GF-D8 (cell line): ENCODE measurements around the gene PCDHA2.
"Not testable (repeated sequence)": the region's sequence is repeated elsewhere in the genome, so short reads cannot be mapped to it uniquely, and the experiment has no call there.

Experiments used
- DNase-seq: peaks from one replicate; lab custom pipeline; 2025; lab: John Stamatoyannopoulos, UW

PCDHA2 gene

DNA sequence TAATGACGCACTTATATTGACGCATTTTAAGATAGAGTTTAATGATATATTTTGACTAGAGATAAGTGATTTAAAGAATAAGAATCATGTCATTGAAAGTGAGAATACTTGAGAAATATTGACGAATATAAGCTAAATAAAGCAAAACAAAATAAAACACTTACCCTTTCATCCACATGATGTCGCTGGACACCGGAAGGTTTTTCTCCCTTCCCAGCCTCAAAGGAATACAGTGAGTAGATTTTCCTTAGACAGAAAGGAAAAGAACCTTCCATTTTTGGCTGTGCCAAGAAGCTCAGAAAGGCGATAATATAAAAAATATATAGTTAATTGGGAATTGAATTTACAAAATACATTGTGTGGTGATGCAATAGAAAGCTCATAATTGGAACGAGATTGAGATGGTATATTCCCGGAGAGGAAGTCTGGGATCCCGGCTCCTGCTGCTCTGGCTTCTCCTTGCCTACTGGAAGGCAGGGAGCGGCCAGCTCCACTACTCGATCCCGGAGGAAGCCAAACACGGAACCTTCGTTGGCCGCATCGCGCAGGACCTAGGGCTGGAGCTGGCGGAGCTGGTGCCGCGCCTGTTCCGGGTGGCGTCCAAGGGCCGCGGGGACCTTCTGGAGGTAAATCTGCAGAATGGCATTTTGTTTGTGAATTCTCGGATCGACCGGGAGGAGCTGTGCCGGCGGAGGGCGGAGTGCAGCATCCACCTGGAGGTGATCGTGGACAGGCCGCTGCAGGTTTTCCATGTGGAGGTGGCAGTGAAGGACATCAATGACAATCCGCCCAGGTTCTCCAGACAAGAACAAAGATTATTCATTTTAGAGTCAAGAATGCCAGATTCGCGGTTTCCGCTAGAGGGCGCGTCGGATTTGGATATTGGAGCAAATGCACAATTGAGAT lies 27.0 kb downstream of the PCDHA2 start, which contains the start of gene PCDHA5:
TSS of gene PCDHA5 (plus strand) at position 239 of the 906 bp plus-strand sequence.
- no peak for DNase-seq

DNA sequence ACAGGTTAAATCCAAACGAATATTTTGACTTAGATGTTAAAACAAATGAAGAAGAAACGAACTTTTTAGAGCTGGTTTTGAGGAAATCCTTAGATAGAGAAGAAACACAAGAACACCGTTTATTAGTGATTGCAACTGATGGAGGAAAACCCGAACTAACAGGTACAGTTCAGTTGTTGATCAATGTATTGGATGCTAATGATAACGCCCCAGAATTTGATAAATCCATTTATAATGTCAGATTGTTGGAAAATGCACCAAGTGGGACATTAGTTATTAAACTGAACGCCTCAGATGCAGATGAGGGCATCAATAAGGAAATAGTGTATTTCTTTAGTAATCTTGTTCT lies 27.6 kb downstream of the PCDHA2 start:
- DNase-seq, result no peak

DNA sequence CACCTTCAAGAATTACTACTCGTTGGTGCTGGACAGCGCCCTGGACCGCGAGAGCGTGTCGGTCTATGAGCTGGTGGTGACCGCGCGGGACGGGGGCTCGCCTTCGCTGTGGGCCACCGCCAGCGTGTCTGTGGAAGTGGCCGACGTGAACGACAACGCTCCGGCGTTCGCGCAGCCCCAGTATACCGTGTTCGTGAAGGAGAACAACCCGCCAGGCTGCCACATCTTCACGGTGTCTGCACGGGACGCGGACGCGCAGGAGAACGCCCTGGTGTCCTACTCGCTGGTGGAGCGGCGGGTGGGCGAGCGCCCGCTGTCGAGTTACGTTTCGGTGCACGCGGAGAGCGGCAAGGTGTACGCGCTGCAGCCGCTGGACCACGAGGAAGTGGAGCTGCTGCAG lies 28.3 kb downstream of the PCDHA2 start:
- DNase-seq, result not testable (repeated sequence)

DNA sequence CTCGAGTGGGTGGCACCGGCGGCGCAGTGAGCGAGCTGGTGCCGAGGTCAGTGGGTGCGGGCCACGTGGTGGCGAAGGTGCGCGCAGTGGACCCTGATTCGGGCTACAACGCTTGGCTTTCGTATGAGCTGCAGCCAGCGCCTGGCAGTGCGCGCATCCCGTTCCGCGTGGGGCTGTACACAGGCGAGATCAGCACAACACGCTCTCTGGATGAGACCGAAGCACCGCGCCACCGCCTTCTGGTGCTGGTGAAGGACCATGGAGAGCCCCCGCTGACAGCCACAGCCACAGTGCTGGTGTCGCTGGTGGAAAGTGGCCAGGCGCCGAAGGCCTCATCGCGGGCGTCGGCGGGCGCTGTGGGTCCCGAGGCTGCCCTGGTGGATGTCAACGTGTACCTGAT lies 28.8 kb downstream of the PCDHA2 start:
- DNase-seq, result no peak

DNA sequence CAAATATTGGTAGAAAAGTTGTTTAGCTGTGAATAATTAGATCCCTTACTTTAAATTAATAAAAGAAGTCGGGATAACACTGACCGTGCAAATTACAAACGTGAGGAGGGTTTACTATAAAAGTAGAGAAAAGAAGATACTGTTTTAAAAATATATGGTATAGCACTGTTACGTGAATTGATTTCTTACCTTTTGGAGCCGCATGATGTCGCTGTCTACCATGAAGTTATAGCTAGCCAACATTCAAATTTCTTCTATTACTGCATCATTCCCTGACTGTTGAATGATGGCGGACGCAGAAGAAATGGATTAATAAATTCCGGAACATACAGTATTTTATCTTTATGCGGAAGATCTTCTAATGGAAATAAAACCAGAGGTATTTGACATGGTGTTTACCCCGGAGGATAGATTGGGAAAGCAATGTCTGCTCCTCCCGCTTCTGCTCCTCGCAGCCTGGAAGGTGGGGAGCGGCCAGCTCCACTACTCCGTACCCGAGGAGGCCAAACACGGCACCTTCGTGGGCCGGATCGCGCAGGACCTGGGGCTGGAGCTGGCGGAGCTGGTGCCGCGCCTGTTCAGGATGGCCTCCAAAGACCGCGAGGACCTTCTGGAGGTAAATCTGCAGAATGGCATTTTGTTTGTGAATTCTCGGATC lies 33.2 kb downstream of the PCDHA2 start, which contains the start of gene PCDHA6:
TSS of gene PCDHA6 (plus strand) at position 257 of the 658 bp plus-strand sequence. CDS start at position 389, 132 bp downstream.
- DNase-seq, result no peak

DNA sequence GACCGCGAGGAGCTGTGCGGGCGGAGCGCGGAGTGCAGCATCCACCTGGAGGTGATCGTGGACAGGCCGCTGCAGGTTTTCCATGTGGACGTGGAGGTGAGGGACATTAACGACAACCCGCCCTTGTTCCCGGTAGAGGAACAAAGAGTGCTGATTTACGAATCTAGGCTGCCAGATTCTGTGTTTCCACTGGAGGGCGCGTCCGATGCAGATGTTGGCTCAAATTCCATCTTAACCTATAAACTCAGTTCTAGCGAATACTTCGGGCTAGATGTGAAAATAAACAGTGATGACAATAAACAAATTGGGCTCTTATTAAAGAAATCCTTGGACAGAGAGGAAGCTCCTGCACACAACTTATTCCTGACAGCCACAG lies 33.7 kb downstream of the PCDHA2 start:
- DNase-seq, result no peak

DNA sequence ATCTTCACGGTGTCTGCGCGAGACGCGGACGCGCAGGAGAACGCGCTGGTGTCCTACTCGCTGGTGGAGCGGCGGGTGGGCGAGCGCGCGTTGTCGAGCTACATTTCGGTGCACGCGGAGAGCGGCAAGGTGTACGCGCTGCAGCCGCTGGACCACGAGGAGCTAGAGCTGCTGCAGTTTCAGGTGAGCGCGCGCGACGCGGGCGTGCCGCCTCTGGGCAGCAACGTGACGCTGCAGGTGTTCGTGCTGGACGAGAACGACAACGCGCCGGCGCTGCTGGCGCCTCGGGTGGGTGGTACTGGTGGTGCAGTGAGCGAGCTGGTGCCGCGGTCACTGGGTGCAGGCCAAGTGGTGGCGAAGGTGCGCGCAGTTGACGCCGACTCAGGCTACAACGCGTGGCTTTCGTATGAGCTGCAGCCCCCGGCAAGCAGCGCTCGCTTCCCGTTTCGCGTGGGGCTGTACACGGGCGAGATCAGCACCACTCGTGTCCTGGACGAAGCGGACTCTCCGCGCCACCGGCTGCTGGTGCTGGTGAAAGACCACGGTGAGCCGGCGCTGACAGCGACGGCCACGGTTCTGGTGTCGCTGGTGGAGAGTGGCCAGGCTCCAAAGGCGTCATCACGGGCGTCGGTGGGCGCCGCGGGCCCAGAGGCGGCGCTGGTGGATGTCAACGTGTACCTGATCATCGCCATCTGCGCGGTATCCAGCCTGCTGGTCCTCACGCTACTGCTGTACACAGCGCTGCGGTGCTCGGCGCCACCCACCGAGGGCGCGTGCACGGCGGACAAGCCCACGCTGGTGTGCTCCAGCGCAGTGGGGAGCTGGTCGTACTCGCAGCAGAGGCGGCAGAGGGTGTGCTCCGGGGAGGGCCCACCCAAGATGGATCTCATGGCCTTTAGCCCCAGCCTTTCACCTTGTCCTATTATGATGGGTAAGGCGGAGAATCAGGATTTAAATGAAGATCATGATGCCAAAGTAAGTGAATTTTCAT lies 35.2 kb downstream of the PCDHA2 start:
- not testable (repeated sequence) for DNase-seq

DNA sequence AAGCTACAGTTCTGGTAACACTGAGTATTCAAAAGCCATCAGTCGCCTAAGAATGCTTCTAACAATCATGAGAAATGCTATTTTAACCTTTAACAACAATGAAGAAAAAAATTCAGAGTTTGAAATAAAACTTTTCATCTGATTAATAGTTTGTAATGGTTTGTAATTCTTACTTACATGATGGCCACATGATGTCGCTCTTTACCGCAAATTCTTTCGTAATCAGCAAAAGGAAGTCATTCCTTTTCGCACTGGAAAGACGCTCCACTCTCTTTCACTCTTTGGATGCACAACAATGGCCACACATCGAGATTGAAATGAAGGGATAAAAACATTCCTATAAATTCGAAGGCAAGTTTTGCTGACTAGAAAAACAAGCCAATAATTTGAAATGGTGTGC lies 39.3 kb downstream of the PCDHA2 start, which contains the start of gene PCDHA7:
TSS of gene PCDHA7 (plus strand) at position 277 of the 400 bp plus-strand sequence. CDS start at position 392, 115 bp downstream.
- DNase-seq, result no peak

DNA sequence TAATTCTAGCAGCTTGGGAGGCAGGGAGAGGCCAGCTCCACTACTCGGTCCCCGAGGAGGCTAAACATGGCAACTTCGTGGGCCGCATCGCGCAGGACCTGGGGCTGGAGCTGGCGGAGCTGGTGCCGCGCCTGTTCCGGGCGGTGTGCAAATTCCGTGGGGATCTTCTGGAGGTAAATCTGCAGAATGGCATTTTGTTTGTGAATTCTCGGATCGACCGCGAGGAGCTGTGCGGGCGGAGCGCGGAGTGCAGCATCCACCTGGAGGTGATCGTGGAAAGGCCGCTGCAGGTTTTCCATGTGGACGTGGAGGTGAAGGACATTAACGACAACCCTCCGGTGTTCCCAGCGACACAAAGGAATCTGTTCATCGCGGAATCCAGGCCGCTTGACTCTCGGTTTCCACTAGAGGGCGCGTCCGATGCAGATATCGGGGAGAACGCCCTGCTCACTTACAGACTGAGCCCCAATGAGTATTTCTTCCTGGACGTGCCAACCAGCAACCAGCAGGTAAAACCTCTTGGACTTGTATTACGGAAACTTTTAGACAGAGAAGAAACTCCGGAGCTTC lies 39.9 kb downstream of the PCDHA2 start:
- DNase-seq, result not testable (repeated sequence)

DNA sequence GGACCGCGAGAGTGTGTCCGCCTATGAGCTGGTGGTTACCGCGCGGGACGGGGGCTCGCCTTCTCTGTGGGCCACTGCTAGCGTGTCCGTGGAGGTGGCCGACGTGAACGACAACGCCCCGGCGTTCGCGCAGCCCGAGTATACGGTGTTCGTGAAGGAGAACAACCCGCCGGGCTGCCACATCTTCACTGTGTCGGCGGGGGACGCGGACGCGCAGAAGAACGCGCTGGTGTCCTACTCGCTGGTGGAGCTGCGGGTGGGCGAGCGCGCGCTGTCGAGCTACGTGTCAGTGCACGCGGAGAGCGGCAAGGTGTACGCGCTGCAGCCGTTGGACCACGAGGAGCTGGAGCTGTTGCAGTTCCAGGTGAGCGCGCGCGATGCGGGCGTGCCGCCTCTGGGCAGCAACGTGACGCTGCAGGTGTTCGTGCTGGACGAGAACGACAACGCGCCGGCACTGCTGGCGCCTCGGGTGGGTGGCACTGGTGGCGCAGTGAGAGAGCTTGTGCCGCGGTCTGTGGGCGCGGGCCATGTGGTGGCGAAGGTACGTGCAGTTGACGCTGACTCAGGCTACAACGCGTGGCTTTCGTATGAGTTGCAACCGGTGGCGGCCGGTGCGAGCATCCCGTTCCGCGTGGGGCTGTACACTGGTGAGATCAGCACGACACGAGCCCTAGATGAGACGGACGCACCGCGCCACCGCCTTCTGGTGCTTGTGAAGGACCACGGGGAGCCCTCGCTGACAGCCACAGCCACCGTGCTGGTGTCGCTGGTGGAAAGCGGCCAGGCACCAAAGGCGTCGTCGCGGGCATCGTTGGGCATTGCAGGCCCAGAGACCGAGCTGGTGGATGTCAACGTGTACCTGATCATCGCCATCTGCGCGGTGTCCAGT lies 41.2 kb downstream of the PCDHA2 start:
- no peak for DNase-seq

DNA sequence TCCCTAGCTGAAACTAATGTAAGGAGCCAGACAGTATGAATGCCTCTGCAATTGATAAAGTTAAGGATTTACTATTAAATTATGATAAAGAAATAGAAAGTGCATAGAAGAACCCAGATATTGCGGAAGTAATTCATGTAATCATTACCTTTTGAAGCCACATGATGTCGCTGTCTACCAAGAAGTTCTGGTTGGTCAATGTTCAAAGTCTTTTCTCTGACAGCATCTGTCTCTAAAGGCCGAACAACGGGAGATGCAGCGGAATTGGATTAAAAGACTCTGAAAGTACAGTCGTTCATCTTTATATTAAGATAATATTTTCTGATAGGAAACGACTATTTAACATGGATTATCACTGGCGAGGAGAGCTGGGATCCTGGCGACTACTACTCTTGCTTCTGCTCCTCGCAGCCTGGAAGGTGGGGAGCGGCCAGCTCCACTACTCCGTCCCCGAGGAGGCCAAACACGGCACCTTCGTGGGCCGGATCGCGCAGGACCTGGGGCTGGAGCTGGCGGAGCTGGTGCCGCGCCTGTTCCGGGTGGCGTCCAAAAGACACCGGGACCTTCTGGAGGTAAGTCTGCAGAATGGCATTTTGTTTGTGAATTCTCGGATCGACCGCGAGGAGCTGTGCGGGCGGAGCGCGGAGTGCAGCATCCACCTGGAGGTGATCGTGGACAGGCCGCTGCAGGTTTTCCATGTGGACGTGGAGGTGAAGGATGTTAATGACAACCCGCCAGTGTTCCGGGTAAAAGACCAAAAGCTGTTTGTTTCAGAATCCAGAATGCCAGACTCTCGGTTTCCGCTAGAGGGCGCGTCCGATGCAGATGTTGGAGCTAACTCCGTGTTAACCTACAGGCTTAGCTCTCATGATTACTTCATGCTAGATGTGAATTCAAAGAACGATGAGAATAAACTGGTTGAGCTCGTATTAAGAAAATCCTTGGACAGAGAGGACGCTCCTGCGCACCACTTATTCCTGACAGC lies 46.6 kb downstream of the PCDHA2 start, which contains the start of gene PCDHA8:
TSS of gene PCDHA8 (plus strand) at position 210 of the 985 bp plus-strand sequence. CDS start at position 345, 135 bp downstream.
- DNase-seq, result no peak

DNA sequence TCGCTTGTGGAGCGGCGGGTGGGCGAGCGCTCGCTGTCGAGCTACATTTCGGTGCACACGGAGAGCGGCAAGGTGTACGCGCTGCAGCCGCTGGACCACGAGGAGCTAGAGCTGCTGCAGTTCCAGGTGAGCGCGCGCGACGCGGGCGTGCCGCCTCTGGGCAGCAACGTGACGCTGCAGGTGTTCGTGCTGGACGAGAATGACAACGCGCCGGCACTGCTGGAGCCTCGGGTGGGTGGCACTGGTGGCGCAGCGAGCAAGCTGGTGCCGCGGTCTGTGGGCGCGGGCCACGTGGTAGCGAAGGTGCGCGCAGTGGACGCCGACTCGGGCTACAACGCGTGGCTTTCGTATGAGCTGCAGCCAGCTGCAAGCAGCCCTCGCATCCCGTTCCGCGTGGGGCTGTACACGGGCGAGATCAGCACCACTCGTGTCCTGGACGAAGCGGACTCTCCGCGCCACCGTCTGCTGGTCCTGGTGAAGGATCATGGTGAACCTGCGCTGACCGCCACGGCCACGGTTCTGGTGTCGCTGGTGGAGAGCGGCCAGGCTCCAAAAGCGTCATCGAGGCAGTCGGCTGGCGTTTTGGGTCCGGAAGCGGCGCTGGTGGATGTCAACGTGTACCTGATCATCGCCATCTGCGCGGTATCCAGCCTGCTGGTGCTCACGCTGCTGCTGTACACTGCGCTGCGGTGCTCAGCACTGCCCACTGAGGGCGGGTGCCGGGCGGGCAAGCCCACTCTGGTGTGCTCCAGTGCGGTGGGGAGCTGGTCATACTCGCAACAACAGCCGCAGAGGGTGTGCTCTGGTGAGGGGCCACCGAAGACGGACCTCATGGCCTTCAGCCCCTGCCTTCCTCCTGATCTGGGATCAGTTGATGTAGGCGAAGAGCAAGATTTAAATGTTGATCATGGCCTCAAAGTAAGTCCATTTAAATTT lies 48.4 kb downstream of the PCDHA2 start:
- DNase-seq, result no peak
